ENCODE results near the gene GSN. TPM values are rescaled to one million over a fixed set of nuclear protein-coding genes. Genes with fewer than 3 reads are reported as not detected.
A peak's percentile ranks its signal among the peaks of the same experiment; 100 is the strongest.

The GSN gene
- total RNA-seq, 2 donors from 2014 or later: 1,444 to 3,478 TPM

DNA sequence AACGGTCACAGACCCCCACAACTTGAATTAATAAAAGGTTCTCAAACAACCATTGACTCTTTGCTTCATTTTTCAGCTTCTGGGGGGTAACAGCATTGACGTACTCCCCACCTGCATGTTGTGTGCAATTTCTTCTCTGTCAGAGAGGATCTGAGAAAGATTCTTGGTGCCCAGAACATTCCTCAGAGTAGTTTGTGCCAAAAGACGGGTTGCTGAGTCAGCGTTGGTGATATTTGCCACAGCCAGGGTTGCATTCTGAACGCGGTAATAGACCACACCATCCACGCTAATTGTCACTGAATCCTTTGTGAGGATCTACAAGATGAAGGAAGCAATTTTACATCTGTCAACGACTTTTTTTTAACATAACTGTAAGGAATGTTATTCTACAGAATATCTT, 81.0 kb downstream of the GSN start:
- Histone ChIP-seq H3K9me3 (no peaks in the 10 kb centered on the region), H3K4me1 (peaks cover 3 to 68% of the 10 kb centered on the region in 2 donors), H3K27me3 (no peaks in the 10 kb centered on the region), H3K27ac (peak overlapping the region in 1 of 2 donors; percentile 95), H3K36me3 (peaks cover 84% of the 10 kb centered on the region), H3K4me3 (no peak overlapping the region)
- no peak for TF ChIP-seq CTCF (IDR thresholded peaks at IDR 0.05)
- no peak for DNase-seq (ENCODE audit: low spot score)

- TF ChIP-seq CTCF (IDR thresholded peaks at IDR 0.05): no peak
- DNase-seq (ENCODE audit: low spot score): no peak
- H3K36me3 ChIP-seq: peaks cover 83% of the 10 kb centered on the region
- peak overlapping the region; percentile 95 to 98 for H3K27ac ChIP-seq
- no peak overlapping the region for H3K4me3 ChIP-seq
- no peaks in the 10 kb centered on the region for H3K9me3 ChIP-seq
- peaks cover 3 to 68% of the 10 kb centered on the region in 2 donors for H3K4me1 ChIP-seq
- H3K27me3 ChIP-seq: no peaks in the 10 kb centered on the region
These were observed 82.1 kb downstream of the GSN start for GRCh38 chr9:121350036-121350435.

GRCh38 chr9:121350993-121351561, 83.1 kb downstream of the GSN start:
- DNase-seq (ENCODE audit: low spot score): peak; percentile 90

DNA sequence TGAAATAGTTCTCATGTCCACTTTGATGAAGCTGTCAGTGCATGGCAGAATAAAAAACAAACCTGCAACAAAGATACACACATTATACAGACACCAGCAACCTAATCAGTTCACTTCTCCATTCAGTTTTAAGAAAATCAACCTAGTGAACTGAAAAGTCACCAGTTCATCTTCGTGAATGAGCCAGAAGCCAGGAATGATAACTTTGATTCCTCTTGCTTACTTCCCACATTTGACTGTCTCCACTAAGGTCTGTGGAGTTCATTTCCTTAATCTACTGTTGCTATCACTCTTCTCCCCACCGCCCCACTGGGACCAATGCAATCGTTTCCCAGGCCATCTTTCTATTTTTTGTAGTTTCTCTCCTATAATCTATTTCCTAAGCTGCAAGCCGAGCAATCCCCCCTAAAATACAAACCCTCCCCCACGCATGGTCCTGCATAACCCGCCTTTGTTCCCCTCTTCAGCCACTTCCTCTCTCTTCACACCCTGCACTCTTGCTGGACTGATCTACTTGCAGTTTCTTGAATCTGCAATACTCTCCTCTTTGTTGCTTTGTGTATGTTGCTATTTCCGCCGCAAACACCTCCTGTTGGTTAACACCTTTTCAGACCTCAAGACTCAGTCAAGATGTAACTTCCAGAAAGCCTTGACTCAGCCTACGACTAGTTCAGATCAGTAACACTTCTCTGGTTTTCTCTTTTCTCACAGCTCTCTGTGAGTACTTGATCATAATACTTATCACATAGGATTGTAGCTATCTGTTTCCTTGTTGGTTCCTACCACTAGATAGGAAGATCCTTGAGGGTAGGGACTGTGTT, 85.5 kb downstream of the GSN start:
- Histone ChIP-seq H3K4me3 (no peak overlapping the region), H3K27me3 (no peaks in the 10 kb centered on the region), H3K27ac (peak overlapping the region; percentile 95 to 98), H3K36me3 (peaks cover 61% of the 10 kb centered on the region), H3K4me1 (peaks cover 3 to 88% of the 10 kb centered on the region in 2 donors), H3K9me3 (no peaks in the 10 kb centered on the region)
- no peak for TF ChIP-seq CTCF (IDR thresholded peaks at IDR 0.05)
- DNase-seq (ENCODE audit: low spot score): no peak

More at GRCh38 chr9:121350993-121351561, 83.1 kb downstream of the GSN start:
- peak overlapping the region; percentile 95 to 98 for H3K27ac ChIP-seq
- H3K4me1 ChIP-seq: peaks cover 3 to 67% of the 10 kb centered on the region in 2 donors
- H3K27me3 ChIP-seq: no peaks in the 10 kb centered on the region
- TF ChIP-seq CTCF (IDR thresholded peaks at IDR 0.05): no peak
- H3K36me3 ChIP-seq: peaks cover 84% of the 10 kb centered on the region
- no peaks in the 10 kb centered on the region for H3K9me3 ChIP-seq
- H3K4me3 ChIP-seq: no peak overlapping the region

GRCh38 chr9:121354141-121354540, 86.2 kb downstream of the GSN start:
- Histone ChIP-seq H3K27ac (peak overlapping the region; percentile 95 to 98), H3K36me3 (peaks cover 54% of the 10 kb centered on the region), H3K4me3 (no peak overlapping the region), H3K4me1 (peaks cover 3 to 95% of the 10 kb centered on the region in 2 donors), H3K27me3 (no peaks in the 10 kb centered on the region), H3K9me3 (no peaks in the 10 kb centered on the region)
- no peak for TF ChIP-seq CTCF (IDR thresholded peaks at IDR 0.05)
- DNase-seq (ENCODE audit: low spot score): no peak

Data from right atrium auricular region (tissue), 2 donors.